Stimulated activated CD8-positive, alpha-beta memory T cell treated with anti-CD3 and anti-CD28 coated beads, Interleukin-4, amount 100 ng/mL, for 1 hour (primary cell): ENCODE measurements around the gene KRTAP5-8.
"Not testable (repeated sequence)": the region's sequence is repeated elsewhere in the genome, so short reads cannot be mapped to it uniquely, and the experiment has no call there.

Experiments used
- DNase-seq, 2 donors: peaks; one replicate each; pipeline ENCODE4 v3.0.0-alpha.2; 2020; ENCODE audit warnings: low read depth in 2 of 2, low spot score in 1 of 2

Gene KRTAP5-8, protein sequence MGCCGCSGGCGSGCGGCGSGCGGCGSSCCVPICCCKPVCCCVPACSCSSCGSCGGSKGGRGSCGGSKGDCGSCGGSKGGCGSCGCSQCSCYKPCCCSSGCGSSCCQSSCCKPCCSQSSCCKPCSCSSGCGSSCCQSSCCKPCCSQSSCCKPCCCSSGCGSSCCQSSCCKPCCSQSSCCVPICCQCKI

DNA sequence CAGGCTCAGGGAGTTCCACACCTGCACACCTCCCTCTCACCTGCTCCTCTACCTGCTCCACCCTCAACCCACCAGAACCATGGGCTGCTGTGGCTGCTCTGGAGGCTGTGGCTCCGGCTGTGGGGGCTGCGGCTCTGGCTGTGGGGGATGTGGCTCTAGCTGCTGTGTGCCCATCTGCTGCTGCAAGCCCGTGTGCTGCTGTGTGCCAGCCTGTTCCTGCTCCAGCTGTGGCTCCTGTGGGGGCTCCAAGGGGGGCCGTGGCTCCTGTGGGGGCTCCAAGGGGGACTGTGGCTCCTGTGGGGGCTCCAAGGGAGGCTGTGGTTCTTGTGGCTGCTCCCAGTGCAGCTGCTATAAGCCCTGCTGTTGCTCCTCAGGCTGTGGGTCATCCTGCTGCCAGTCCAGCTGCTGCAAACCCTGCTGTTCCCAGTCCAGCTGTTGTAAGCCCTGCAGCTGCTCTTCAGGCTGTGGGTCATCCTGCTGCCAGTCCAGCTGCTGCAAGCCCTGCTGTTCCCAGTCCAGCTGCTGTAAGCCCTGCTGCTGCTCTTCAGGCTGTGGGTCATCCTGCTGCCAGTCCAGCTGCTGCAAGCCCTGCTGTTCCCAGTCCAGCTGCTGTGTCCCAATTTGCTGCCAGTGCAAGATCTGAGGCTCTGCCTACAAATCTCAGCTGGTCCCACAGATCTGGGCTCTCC is at the start of gene KRTAP5-8:
Gene KRTAP5-8 (plus strand): TSS at position 49 of the 689 bp plus-strand sequence. CDS start 31 bp downstream, at position 80.
- not testable (repeated sequence) for DNase-seq

DNA sequence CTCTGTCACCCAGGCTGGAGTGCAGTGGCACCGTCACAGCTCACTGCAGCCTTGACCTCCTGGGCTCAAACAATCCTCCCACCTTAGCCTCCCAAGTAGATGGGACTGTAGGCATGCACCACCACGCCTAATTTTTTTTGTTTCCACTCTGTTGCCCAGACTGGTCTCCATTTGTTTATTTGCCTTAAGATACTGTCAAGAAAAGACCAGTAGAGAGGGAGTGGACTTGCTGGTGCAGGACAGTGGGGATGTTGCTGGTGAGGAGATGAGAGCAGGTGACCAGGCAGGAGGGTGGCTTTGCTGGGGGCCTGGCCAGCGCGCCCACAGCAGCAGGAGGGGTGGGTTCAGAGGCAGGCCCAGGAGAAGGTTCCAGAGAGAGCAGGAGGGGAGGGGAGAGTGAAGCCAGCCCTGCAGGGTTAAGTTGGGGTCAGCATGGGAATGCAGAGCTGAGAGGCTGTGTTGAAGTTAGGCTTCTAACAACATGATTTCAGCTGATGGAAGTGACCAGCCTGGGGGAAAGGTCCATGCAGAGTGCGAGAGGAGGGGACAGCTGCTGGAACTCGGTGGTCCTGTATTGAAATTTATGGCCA is 49.0 kb upstream of the KRTAP5-8 start:
- DNase-seq, result no peak

DNA sequence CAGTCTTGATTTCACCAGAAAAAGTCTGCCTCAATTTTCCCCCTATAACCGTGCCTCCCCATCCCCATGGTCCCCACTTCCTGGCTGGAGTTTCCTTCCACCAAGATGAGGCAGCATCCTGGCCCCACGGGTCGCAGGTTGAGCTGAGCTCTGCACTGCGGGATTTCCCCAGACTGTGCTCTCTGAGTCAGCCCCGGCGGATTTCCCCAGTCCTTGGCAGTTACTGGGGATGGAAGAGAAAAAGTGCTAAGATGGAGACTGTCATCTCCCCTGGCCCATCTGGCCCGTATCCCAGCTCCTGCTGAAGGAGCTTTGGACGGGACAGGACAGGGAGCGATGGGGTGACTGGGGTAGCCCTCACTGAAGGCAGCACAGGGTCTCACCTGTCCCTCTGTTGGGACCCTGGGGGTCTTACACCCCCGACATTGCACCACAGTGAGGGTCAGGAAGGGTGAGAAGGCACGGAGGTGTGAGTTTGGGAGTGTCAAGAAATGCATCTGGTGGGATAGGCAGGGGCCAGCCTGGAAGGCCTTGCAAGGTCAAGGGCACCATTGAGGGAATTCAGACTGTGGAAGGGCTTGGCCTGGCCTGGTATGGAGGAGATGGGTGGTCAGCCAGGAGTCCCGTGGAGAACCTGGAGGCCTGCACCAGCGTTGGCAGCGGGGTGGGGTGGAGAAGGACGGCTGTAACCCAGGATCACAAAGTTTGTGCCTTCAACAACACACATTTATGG is 48.3 kb upstream of the KRTAP5-8 start:
- no peak for DNase-seq

DNA sequence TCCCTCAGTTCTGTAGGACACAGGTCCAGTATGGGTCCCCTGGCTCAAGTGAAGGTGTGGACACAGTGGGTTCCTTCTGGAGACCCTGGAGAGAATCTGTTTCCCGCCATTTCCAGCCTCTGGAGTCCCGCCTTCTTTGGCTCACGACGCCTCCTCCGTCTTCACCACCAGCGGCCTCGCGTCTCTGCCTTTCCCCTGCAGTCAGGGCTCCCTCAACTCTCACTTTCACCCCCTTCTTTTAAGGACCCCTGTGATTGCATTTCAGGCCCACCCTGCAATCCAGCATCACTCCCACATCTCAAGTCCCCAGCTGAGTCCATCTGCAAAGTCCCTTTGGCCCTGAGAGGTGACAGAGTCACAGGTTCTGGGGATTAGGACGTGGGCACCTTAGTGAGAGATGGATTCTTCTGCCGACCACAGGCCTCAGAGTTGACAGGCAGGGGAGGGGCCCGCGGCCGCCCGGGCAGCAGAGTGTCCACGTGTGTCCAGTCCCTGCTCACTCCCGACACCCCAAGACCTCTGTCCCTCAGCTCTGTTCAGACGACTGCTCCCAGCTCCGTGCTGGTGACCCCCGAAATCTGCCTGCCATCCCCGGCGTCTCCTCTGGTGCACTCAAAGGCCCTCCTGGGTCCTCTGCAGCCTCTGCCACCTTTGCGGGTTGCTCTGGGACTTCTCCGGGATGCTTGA is 47.6 kb upstream of the KRTAP5-8 start:
- no peak for DNase-seq

DNA sequence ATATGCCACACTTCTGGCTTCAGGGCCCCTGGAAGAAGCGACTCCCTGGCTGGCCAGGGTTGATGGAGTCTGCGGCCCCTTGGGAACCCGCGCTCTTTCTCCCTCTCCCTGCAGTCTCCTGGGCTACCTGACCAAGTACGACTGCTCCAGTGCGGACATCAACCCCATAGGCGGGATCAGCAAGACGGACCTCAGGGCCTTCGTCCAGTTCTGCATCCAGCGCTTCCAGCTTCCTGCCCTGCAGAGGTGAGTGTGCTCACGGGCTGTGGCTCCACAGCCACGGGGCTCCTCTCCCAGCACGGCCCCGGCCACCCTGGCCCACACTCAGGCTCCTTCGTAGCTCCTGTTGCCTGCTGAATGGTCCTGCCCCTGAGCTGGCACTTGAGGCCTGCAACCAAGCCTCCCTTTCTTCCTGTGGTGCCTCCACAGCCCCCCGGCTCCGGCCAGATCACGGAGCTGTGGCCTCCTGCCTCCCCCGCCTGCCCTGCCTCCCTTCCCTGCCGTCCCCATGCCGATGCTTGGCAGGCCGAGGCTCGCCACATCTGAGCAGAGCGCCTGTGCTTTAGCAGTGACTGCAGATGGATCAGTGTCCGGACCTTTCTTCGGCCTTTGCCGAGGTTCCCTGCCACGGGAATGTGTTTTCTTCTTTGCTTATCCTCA is 47.0 kb upstream of the KRTAP5-8 start:
- DNase-seq, result no peak

DNA sequence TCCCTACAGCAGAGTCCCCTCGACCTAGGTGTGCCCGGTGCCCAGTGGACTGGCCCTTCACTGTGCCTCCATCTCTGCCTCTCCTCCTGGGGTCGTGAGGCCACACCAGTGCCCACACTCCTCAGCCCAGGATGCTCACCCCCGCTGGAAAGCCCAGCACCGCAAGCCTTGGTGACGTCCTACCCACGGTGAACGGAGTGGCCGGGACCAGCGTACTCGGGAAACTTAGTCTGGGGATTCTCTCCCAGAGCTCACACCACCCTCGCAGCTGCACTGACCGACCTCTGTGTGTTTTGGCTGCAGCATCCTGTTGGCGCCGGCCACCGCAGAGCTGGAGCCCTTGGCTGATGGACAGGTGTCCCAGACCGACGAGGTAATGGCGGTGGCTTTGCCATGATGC is 46.3 kb upstream of the KRTAP5-8 start:
- DNase-seq, result no peak

DNA sequence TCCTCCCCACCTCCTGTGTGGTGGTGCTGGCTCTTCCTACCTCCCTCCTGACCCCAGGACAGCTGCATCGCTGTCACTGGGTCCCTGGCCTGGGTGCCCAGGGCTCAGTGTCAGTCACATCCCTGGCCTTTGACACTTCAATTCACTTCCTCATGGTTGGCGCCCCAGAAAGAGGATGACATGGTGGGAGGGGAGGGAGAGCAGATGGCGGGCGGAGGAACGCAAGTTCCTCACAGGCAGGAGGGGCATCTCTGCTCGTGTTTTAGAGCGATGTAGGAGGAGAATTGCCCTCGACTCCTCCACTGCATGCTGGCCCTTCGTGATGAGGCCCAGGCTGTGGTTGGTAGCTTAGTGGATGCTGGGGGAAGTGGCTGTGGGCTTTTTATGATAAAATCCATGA is 45.9 kb upstream of the KRTAP5-8 start:
- no peak for DNase-seq

DNA sequence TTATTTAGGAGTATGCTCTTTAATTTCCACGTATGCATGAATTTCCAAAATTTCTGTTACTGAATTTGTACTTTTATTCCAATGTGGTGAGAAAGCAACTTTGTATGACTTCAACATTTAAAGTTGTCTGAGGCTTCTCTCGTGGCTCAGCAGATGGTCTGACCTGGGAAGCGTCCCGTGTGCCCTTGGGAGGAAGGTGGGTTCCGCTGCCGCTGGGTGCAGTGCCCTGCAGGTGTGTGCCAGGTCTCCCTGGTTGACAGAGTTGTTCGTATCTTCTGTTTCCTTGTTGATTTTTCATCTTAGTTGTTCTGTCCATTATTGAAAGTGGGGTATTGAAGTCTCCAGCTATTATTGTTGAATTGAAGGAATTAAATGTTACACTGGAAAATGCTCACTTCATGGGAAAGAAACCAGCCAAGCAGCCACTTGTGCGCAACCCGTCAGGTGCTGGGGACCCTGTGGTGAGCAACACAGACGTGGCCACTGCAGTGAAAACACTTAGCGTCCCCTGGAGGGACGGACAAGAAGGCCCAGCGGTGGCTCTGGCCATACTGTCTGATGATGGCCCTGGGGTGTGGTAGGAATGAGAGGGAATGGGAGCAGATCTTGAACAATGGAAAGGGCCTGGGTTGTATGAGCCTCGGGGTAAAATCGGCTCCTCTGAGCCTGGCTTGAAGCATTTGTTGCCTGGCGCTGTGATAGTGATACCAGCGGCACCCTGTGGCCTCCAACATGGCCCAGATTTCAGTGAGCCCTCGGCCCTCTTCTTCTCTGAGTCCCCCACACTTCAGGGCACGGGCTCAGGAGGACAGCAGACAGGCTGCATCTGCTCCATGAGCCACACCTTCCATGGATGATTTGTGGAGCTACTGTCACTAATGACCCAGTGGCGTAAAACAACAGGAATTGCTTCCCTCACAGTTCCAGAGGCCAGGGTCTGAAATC is 42.3 kb upstream of the KRTAP5-8 start:
- DNase-seq, result no peak

DNA sequence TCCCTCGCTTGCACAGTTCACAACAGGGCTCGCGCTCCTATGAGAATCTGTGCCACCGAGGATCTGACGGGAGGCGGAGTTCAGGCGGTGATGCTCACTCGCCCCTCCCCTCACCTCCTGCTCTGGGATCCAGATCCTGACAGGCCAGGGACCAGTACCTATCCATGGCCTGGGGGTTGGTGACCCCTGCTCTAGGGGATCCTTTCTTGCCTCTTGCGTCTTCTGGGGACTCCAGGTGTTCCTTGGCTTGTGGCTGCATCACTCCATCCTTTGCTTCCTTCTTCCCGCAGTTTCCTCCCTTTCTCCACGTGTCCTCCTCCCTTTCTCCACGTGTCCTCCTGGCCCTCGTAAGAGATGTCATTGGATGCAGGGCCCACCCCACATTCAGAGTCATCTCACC is 41.4 kb upstream of the KRTAP5-8 start:
- no peak for DNase-seq

DNA sequence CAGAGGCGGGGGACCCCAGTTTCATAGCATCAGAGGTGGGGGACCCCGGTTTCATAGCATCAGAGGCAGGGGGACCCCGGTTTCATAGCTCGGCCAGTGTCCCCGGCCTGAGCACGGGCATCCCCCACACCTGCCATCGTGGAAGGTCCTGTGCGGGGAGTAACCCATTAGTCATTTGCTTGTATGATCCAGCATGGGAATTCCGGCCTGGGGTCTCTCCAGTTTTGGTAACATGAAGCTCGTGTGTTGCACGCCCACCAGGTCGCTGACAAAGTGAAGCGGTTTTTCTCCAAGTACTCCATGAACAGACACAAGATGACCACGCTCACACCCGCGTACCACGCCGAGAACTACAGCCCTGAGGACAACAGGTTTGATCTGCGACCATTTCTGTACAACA is 39.7 kb upstream of the KRTAP5-8 start:
- DNase-seq, result no peak

DNA sequence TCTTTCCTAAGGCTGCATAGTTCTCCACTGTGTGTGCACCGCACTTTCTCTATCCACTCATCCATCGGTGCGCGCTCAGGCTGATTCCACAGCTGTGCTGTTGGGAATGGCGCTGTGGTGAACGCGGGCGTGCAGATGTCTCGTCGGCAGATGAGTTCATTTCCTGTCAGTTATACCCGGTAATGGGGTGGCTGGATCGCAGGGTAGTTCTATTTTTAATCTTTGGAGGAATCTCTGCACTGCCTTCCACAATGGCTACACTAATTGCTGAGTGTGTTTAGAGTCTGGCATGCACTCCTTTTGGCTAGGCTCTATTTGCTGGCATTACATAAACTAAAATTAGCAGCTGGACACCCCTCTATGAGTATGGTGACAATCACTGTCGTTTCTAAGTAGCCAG is 38.7 kb upstream of the KRTAP5-8 start:
- no peak for DNase-seq

DNA sequence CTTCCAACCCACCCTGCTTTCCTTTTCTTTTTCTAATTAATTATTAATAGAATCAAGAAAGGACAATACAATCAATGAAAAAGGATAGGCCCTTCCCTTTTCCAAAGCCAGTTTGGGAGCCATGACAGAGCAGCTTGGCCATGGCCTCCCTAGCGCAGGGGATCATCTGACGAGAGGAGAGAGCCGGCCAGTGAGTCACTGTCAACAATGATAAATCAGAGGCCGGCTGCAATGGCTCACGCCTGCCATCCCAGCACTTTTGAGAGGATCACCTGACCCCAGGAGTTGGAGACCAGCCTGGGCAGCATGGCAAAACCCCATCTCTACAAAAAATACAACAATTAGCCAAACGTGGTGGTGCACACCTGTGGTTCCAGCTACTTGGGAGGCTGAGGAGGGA is 38.3 kb upstream of the KRTAP5-8 start:
- DNase-seq, result no peak

DNA sequence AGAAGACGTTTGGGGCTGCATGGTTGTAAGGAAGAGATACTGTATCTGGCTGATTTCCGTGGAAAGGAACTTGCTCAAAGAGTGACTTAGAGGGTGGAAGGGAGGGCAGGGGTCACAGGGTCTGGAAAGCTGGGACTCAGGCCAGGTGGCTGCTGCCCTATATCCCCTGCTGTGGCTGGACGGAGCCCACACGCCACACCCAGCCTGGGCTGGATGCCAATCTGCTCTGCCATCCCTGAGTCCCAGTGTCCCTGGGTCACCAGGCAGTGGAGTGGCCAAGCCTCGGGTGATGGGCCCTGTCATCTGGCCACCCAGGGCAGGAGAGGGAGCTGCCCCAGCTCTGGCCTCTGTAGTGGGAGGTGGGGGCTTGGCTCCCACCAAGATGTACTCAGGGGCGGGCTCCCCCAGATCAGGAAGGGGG is 37.2 kb upstream of the KRTAP5-8 start:
- DNase-seq, result no peak

DNA sequence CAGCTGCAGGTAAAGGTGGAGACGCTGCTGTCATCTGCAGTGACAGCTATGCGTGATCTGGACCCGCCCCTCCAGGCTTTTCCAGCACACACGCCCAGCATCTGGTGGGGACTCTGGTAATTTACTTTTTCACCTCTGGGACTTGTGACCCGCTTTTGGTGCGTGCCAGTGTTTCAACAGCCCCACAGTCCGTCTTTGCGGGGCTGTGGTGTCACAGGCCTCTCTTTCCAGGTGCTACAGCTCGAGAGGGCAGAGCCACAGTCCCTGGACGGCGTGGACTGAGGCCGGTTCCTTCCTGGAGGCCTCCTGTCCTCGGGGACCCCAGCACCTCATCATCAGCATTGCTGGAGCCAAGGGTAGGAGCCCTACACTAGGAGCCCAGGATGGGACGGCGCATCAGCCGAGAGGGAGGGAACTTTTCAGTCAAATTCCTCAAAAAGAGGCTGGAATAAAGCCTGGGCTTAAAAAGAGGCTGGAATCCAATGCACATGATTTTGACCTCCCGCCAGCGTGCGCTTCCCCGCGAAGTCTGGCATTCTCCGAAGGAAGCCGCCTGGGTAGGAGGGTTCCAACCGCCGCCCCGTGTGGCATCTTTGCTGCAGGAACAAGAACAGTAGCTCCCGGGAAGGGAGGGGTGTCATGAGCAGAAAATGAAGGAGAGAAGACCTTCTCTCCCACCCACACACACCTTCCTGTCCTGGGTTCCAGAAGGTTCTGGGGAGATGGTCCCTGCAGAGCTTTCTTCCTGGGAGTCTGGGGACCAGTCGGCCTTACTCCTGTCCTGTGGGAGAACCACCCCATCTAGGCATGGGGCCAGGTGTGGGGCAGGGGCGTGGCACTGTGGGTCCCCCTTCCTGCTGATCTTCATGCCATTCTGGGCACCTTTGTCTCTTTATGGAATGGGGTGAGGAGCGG is 36.5 kb upstream of the KRTAP5-8 start:
- DNase-seq, result no peak

DNA sequence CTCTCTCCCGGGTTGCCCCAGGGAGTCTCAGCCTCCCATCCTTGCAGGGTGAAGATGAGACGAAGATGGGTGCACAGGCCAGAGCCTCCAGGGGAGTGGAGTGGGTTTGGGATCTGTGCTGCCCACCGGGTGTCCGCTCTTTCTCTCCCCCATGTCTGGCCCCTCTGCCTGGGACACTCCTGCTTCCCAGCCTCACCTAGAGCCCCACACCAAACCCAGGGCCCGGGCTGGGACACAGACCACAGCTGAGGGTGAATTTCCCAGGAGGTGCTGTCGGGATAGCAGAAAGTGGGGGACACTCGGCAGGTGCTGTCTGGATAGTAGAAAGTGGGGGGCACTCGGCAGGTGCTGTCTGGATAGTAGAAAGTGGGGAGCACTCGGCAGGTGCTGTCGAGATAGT is 35.8 kb upstream of the KRTAP5-8 start:
- DNase-seq, result no peak

DNA sequence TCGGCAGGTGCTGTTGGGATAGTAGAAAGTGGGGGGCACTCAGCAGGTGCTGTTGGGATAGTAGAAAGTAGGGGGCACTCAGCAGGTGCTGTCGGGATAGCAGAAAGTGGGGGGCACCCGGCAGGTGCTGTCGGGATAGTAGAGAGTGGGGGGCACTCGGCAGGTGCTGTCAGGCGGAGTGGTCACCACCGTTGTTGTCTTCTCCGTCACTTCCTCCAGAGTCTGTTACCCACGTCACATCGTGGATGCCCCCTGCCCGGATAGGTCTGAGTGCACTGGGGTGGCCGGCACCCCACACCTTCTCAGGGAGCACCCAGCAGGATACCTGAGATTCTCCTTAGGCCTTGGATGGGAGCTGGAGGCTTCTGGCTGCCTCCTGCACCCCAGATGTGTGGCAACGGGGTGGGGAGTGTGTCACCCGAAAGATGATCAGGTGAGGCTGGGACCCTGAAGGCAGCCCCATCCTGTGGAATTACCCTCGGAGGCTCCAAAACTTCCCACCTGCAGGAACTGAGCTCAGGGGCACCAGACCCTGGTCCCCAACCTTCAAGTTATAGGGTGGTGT is 34.9 kb upstream of the KRTAP5-8 start:
- no peak for DNase-seq

DNA sequence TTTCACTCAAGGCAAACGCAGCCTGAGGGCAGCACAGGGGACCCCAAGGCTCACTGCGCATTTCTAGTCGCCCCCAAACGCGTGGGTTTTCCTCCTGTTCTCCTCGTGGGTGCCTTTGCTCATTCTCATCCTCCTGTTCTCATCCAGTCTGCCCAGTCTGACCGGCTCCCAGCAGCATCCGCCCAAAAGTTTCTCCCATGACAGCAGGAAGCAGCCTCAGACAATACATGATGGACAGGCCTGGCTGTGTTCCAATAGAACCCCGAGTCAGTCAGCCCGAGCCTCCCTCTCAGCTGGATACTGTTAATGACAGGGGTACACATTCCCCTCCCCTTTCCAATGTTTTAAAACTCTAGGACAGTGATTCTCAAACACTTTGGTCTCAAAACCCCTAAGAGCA is 33.3 kb upstream of the KRTAP5-8 start:
- DNase-seq, result no peak

DNA sequence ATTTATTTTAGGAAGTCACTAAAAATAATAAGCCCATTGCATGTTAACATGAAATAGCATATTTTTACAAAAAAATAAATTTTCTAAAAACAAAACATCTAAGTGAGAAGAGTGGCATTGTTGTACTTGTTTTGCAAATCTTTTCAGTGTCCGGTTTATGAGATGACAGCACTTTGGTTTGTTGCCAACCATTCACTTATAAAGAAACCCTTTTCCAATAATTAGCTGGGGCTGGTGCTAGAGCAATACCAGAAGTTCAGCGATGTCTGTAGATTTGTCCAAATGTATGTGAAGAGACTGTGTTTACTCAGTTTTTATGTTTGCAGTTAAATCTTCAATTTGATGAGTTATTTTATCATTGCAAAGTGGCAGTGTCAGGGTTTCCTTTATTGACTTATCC is 32.8 kb upstream of the KRTAP5-8 start:
- DNase-seq, result no peak
